Skeletal muscle cell (primary cell): Measurements from ENCODE around the gene LMO7.

ENCODE experiments used
- DNase-seq: peaks from one replicate; pipeline ENCODE4 v3.0.0-alpha.2; 2010; ENCODE audit warnings: low read depth
- H3K4me3 ChIP-seq: 2 replicates; pipeline ENCODE4 v1.5.1; 2011; ENCODE audit warnings: low read depth, mild to moderate bottlenecking, control low read depth, low read length, moderate library complexity

Gene LMO7

GRCh38 chr13:75635828-75636435 lies at the start of gene LMO7:
TSS of gene LMO7 (plus strand) at chr13:75636330. CDS start at chr13:75636658, 328 bp downstream.
- no peak for DNase-seq
- peak within 1 kb of the TSS; percentile 72 for H3K4me3 ChIP-seq

DNA sequence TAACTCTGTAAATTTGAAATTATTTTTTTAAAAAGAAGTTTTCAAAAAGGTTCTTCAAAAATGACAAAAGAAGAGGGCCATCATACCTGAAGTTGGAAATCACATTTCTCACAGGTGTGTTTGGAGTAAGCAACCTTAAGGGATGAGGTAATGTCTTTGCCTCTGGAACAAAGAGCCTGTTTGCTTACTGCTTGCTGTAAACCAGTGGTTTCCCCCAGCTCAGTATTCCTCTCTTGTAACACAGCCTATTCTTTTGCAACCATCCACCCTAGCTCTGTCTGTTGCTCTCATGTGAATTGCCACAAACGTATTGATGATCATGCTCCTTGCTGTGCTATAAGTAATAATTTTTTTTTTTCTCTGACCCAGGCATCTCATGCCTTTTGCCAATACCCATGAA lies 48.5 kb upstream of the LMO7 start:
- H3K4me3 ChIP-seq, result no peak overlapping the region
- no peak for DNase-seq

- no peak overlapping the region for H3K4me3 ChIP-seq
- no peak for DNase-seq
Observed at GRCh38 chr13:75596657-75597182, 39.4 kb upstream of the LMO7 start.

- no peak for DNase-seq
- H3K4me3 ChIP-seq, result no peak overlapping the region
Observed at GRCh38 chr13:75600371-75600770, 35.8 kb upstream of the LMO7 start.

DNA sequence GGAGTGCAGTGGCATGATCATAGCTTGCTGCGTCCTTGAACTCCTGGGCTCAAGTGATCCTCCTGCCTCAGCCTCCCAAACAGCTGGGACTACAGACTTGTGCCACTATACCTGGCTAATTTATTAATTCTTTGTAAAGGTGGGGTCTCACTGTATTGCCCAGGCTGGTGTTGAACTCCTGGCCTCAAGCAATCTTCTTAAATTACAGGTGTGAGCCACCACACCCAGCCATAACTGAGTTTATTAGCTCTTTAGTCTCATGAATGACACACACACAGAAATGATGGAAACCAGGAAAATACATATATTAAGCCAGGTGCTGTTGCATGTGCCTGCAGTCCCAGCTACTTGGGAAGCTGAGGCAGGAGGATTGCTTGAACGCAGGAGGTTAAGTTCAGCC lies 33.1 kb upstream of the LMO7 start:
- no peak overlapping the region for H3K4me3 ChIP-seq
- DNase-seq, result no peak

DNA sequence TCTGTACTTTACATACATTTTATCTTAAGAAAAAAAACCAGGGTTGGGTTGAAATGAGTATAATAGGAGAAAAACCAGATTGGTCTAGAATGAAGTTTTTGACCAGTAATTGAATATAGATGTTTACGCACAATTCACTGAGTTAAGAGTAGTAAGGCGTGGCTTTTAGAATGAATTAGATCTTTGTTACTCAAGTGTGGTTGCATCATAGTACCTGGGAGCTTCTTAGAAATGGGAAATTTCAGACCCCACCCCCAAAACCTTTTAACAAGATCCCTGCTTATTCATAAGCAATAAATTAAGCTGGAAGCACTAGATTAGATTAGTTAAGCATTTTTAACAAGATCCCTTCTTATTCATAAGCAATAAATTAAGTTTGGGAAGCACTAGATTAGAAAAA lies 28.7 kb upstream of the LMO7 start:
- no peak for DNase-seq
- no peak overlapping the region for H3K4me3 ChIP-seq

GRCh38 chr13:75610466-75610865 lies 25.7 kb upstream of the LMO7 start:
- no peak for DNase-seq

GRCh38 chr13:75612354-75612753 lies 23.8 kb upstream of the LMO7 start:
- DNase-seq, result no peak

More at GRCh38 chr13:75610466-75610865, 25.7 kb upstream of the LMO7 start:
- H3K4me3 ChIP-seq, result no peak overlapping the region

GRCh38 chr13:75617230-75617629 lies 18.9 kb upstream of the LMO7 start:
- DNase-seq, result no peak
- no peak overlapping the region for H3K4me3 ChIP-seq

More at GRCh38 chr13:75612354-75612753, 23.8 kb upstream of the LMO7 start:
- H3K4me3 ChIP-seq, result no peak overlapping the region

- DNase-seq, result no peak
- H3K4me3 ChIP-seq, result no peak overlapping the region
Observed at GRCh38 chr13:75618308-75618707, 17.8 kb upstream of the LMO7 start.

GRCh38 chr13:75620020-75620419 lies 16.1 kb upstream of the LMO7 start:
- DNase-seq, result no peak
- no peak overlapping the region for H3K4me3 ChIP-seq

GRCh38 chr13:75621147-75621546 lies 15.0 kb upstream of the LMO7 start:
- DNase-seq, result peak; percentile 23
- H3K4me3 ChIP-seq, result no peak overlapping the region

DNA sequence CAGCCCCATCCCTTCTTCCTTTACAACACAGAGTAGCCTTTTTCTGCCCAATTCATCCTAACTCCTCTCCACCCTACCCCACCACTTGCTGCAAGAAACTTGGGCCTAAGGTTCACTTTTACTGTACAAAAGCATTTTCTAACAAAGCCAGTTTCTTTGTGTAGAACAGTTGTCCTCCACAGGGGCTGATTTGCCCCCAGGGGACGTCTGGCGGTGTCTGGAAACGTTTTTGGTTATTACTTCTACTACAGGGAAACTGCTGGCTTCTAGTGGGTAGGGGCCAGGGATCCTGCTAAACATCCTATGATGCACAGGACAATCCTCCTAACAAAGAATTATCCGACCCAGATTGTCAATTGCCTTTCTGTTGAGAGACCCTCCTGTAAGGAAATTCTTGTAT lies 7.3 kb upstream of the LMO7 start:
- H3K4me3 ChIP-seq, result no peak overlapping the region
- no peak for DNase-seq

DNA sequence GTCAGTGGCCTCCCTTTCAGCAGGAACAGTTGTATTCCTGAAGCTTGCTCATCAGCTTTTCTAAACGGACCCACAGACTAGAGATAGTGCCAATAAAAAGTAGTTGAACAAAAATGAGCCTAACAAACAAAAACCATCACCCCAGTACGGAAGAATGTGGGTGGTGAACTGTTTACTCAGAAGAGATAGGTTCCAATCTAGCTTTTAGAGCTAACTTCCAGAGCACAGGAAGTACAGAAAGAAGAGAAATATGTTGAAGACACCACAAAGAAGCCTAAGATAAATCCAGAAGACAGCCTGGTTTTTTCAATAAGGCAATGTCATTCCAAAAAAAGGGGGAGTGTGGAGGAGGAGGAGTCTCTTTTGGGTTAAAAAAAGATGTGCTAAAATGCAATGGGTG lies 2.8 kb upstream of the LMO7 start:
- no peak overlapping the region for H3K4me3 ChIP-seq
- DNase-seq, result peak; percentile 71

- no peak for DNase-seq
- H3K4me3 ChIP-seq, result peak overlapping the region; percentile 72
Observed at GRCh38 chr13:75635101-75635827, 866 bp upstream of the LMO7 start.

- no peak for DNase-seq
- H3K4me3 ChIP-seq, result peak overlapping the region; percentile 72
Observed at GRCh38 chr13:75636436-75637180, 478 bp downstream of the LMO7 start.

- DNase-seq, result no peak
- peak overlapping the region; percentile 72 for H3K4me3 ChIP-seq
Observed at GRCh38 chr13:75637181-75637750, 1.1 kb downstream of the LMO7 start.

DNA sequence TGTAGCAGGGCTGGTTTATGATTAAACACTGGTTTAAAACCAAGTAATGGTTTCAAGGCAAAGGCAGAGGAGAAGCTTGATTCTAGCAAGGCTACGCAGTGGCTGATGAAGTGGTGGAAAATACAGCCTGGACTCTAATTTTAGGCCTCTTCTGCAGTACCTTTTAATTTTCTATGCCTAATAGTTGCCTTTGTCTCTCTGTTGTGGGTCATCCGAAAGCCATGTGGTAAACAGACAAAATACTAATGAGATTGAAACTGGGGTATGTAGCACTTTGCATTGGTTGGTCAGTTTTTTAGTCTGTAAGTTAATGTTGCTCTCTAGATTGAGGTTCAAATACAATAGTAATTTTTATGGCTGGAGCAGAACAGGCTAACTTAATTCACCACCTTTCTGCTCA lies 3.3 kb downstream of the LMO7 start:
- DNase-seq, result no peak
- no peak overlapping the region for H3K4me3 ChIP-seq

GRCh38 chr13:75641026-75641425 lies 4.9 kb downstream of the LMO7 start:
- H3K4me3 ChIP-seq, result no peak overlapping the region
- no peak for DNase-seq

DNA sequence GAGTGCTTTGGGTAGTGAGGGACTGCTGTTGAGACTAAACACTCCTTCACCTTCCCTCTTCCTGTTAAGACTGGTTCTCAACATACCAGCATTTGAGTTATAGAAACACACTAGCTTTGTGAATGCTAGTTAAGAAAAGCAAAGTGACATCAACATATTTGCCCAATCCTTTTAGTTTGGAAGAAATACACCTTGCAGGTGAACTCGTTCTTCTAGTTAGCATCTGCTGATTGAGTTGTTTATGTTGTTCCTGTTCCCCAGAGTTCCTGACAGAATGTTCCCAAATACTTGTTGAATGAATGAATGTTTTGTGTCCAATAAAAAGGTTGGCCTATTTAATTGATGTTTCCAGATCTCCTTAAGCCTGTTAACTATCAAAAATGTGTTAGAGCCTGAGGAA lies 7.1 kb downstream of the LMO7 start:
- H3K4me3 ChIP-seq, result no peak overlapping the region
- DNase-seq, result no peak
